Fibroblast of pulmonary artery (primary cell): ENCODE measurements around the gene MYOM1.

Source experiments
- DNase-seq: peaks from one replicate; pipeline ENCODE4 v3.0.0-alpha.2; 2010; ENCODE audit warnings: low read depth
- H3K4me3 ChIP-seq: replicated peaks from 2 replicates; pipeline ENCODE4 v1.5.1; 2011; ENCODE audit warnings: low read depth, mild to moderate bottlenecking, control low read depth, low read length, moderate library complexity
- TF ChIP-seq, protein P1 (sequence below): IDR thresholded peaks from 2 replicates; pipeline ENCODE4 v1.5.1; 2011; ENCODE audit warnings: mild to moderate bottlenecking, control low read depth, low read length, inconsistent platforms; ENCODE audit errors: missing control alignments

MYOM1 gene

GRCh38 chr18:3061581-3062312, 158.0 kb downstream of the MYOM1 start:
- TF ChIP-seq, protein P1, sequence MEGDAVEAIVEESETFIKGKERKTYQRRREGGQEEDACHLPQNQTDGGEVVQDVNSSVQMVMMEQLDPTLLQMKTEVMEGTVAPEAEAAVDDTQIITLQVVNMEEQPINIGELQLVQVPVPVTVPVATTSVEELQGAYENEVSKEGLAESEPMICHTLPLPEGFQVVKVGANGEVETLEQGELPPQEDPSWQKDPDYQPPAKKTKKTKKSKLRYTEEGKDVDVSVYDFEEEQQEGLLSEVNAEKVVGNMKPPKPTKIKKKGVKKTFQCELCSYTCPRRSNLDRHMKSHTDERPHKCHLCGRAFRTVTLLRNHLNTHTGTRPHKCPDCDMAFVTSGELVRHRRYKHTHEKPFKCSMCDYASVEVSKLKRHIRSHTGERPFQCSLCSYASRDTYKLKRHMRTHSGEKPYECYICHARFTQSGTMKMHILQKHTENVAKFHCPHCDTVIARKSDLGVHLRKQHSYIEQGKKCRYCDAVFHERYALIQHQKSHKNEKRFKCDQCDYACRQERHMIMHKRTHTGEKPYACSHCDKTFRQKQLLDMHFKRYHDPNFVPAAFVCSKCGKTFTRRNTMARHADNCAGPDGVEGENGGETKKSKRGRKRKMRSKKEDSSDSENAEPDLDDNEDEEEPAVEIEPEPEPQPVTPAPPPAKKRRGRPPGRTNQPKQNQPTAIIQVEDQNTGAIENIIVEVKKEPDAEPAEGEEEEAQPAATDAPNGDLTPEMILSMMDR = no peak
- DNase-seq = no peak
- H3K4me3 ChIP-seq = no peak overlapping the region

- TF ChIP-seq, protein P1 = no peak
- no peak overlapping the region for H3K4me3 ChIP-seq
- no peak for DNase-seq
These were observed 158.8 kb downstream of the MYOM1 start for GRCh38 chr18:3060667-3061580.

DNA sequence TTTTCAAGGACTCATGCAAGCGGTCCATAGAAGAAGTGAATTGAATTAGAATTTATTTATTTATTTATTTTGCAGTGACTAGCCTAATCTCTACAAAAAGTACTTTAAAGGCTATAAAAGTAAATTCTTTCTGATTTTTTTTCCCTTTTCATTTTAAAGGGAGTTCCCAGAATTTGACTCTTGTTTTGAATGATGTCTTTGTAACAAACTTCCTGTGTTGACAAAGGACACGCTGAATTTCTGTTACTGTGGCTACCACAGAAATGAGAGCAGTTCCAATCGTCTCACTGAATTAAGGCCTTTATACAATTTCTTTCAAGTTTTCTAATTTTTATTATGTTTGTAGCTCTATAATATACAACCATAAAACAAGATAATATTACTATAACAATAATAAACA, 160.5 kb downstream of the MYOM1 start:
- no peak for DNase-seq
- H3K4me3 ChIP-seq = no peak overlapping the region
- TF ChIP-seq, protein P1 = no peak

- DNase-seq = no peak
- TF ChIP-seq, protein P1 = no peak
- H3K4me3 ChIP-seq = no peak overlapping the region
These were observed 161.2 kb downstream of the MYOM1 start for GRCh38 chr18:3058328-3059191.

- TF ChIP-seq, protein P1 = no peak
- DNase-seq = no peak
- H3K4me3 ChIP-seq = no peak overlapping the region
These were observed 162.2 kb downstream of the MYOM1 start for GRCh38 chr18:3057526-3057925.

DNA sequence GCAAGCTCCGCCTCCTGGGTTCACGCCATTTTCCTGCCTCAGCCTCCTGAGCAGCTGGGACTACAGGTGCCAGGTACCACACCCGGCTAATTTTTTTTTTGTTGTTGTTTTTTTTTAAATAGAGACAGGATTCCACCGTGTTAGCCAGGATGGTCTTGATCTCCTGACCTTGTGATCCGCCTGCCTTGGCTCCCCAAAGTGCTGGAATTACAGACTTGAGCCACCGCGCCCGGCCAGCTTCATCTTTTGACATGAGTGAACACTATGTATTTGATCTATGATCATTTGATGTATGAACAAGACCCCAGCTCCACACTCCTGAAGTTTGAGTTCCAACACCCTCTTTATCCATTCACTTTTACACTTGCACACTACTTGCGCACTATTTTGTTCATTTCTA, 163.5 kb downstream of the MYOM1 start:
- TF ChIP-seq, protein P1 = no peak
- no peak for DNase-seq
- no peak overlapping the region for H3K4me3 ChIP-seq
